Liver (tissue), 9 donors: ENCODE measurements around the gene NBPF1. TPM values are rescaled to one million over a fixed set of nuclear protein-coding genes. Genes with fewer than 3 reads are reported as not detected.
"Not testable (repeated sequence)": the region's sequence is repeated elsewhere in the genome, so short reads cannot be mapped to it uniquely, and the experiment has no call there.

Experiments used
- DNase-seq: peaks from one replicate; pipeline ENCODE4 v3.0.0-alpha.2; 2017; ENCODE audit warnings: low spot score
- H3K27ac ChIP-seq, 2 donors: one replicate each; pipeline ENCODE4 v1.7.0; 2013; ENCODE audit warnings: inconsistent platforms in 2 of 2, low read length in 2 of 2, control low read depth in 1 of 2, low read depth in 1 of 2, mild to moderate bottlenecking in 1 of 2
- H3K27me3 ChIP-seq, 4 donors: one replicate each; pipeline versions ENCODE4 v1.6.1 to v1.7.0; 2013; ENCODE audit warnings: low read length in 3 of 4, inconsistent platforms in 1 of 4, mild to moderate bottlenecking in 1 of 4, moderate library complexity in 1 of 4; ENCODE audit not compliant: control insufficient read depth in 4 of 4, insufficient read depth in 4 of 4
- H3K36me3 ChIP-seq, 4 donors: one replicate each; pipeline versions ENCODE4 v1.6.1 to v1.7.0; 2013; ENCODE audit warnings: low read length in 3 of 4, mild to moderate bottlenecking in 3 of 4, low read depth in 1 of 4, moderate library complexity in 1 of 4; ENCODE audit not compliant: control insufficient read depth in 4 of 4, insufficient read depth in 3 of 4
- H3K4me1 ChIP-seq, 4 donors: one replicate each; pipeline versions ENCODE4 v1.6.1 to v1.7.0; 2013; ENCODE audit warnings: low read length in 3 of 4, mild to moderate bottlenecking in 3 of 4, moderate library complexity in 1 of 4; ENCODE audit not compliant: control insufficient read depth in 4 of 4, insufficient read depth in 4 of 4
- H3K4me3 ChIP-seq, 3 donors: one replicate each; pipeline versions ENCODE4 v1.6.1 to v1.7.0; 2013; ENCODE audit warnings: low read length in 3 of 3, control low read depth in 1 of 3, low read depth in 1 of 3, mild to moderate bottlenecking in 1 of 3
- H3K9ac ChIP-seq, 2 donors: one replicate each; pipeline ENCODE4 v1.7.0; 2013; ENCODE audit warnings: low read length in 2 of 2, mild to moderate bottlenecking in 2 of 2, moderate library complexity in 2 of 2, control low read depth in 1 of 2, low read depth in 1 of 2
- H3K9me3 ChIP-seq, 4 donors: one replicate each; pipeline versions ENCODE4 v1.6.1 to v1.7.0; 2013; ENCODE audit warnings: low read length in 3 of 4; ENCODE audit not compliant: control insufficient read depth in 4 of 4
- ATF3 ChIP-seq: IDR thresholded peaks from 2 replicates; pipeline ENCODE4 v1.6.1; 2016; ENCODE audit warnings: antibody characterized with exemption
- GABPA ChIP-seq, 2 donors: IDR thresholded peaks in 1 of 2; conservative IDR thresholded peaks in 1 of 2; 2 replicates each; pipeline ENCODE4 v1.6.1; 2016; ENCODE audit warnings: antibody characterized with exemption in 2 of 2, mild to moderate bottlenecking in 1 of 2, moderate library complexity in 1 of 2
- HNF4A ChIP-seq, 2 donors: conservative IDR thresholded peaks; 2 replicates each; pipeline ENCODE4 v1.6.1; 2016; ENCODE audit warnings: antibody characterized with exemption in 2 of 2, mild to moderate bottlenecking in 2 of 2
- HNF4G ChIP-seq: IDR thresholded peaks from 2 replicates; pipeline ENCODE4 v1.6.1; 2016; ENCODE audit warnings: antibody characterized with exemption
- JUND ChIP-seq, 2 donors: IDR thresholded peaks; 2 replicates each; pipeline ENCODE4 v1.6.1; 2016; ENCODE audit warnings: antibody characterized with exemption in 2 of 2
- MAX ChIP-seq: IDR thresholded peaks from 2 replicates; pipeline ENCODE4 v1.6.1; 2016; ENCODE audit warnings: antibody characterized with exemption
- NR2F2 ChIP-seq: IDR thresholded peaks from 2 replicates; pipeline ENCODE4 v1.6.1; 2016; ENCODE audit warnings: antibody characterized with exemption
- RAD21 ChIP-seq, 2 donors: IDR thresholded peaks; 2 replicates each; pipeline ENCODE4 v1.6.1; 2016; ENCODE audit warnings: antibody characterized with exemption in 2 of 2, mild to moderate bottlenecking in 2 of 2
- REST ChIP-seq: IDR thresholded peaks from 2 replicates; pipeline ENCODE4 v1.6.1; 2016; ENCODE audit warnings: antibody characterized with exemption, mild to moderate bottlenecking
- RXRA ChIP-seq, 2 donors: IDR thresholded peaks; 2 replicates each; pipeline ENCODE4 v1.6.1; 2017 to 2018; ENCODE audit warnings: antibody characterized with exemption in 2 of 2, mild to moderate bottlenecking in 1 of 2
- SP1 ChIP-seq: IDR thresholded peaks from 2 replicates; pipeline ENCODE4 v1.6.1; 2018; ENCODE audit warnings: antibody characterized with exemption, mild to moderate bottlenecking
- TAF1 ChIP-seq: conservative IDR thresholded peaks from 2 replicates; pipeline ENCODE4 v1.6.1; 2016; ENCODE audit warnings: antibody characterized with exemption, mild to moderate bottlenecking
- YY1 ChIP-seq: IDR thresholded peaks from 2 replicates; pipeline ENCODE4 v1.6.1; 2016; ENCODE audit warnings: antibody characterized with exemption, mild to moderate bottlenecking
- WGBS: extraction: QIAGEN DNeasy Blood & Tissue Kit; methylation state at CpG from one replicate; pipeline ENCODE4 v1.1.7; 2013; 5-methylcytosine and 5-hydroxymethylcytosine counted together
- polyA plus RNA-seq, 2 donors: library from polyadenylated mRNA; stranded (reverse) in 1 of 2; unstranded in 1 of 2; fragments of 200-250 nt in 1 of 2; fragments of >200 nt in 1 of 2; fragmentation: Nextera tagmentation in 1 of 2; extraction: Ambion mirVana in 1 of 2; gene quantifications; one replicate each; pipeline versions ENCODE4 v1.2.1 to v1.2.3, GENCODE V29; 2013 to 2015
- total RNA-seq, 2 donors: library from RNA; depleted of rRNA; stranded (reverse); fragments of >200 nt; gene quantifications; one replicate each; pipeline ENCODE4 v1.2.3, GENCODE V29; 2014
- TF ChIP-seq, protein P1 (sequence below): IDR thresholded peaks from 2 replicates; pipeline ENCODE4 v1.6.1; 2016; ENCODE audit warnings: antibody characterized with exemption
- donor health status: healthy.
- donor health status: healthy.
- donor health status: healthy.
- donor health status: healthy.
- donor health status: healthy.

NBPF1 gene
- total and polyA plus RNA-seq, 4 donors: 8.0 to 16.4 (median 10.8) TPM

- 91% methylated on average over 8 of the region's 17 CpGs for WGBS
Observed at GRCh38 chr1:16646716-16647115, 33.4 kb upstream of the NBPF1 start.

GRCh38 chr1:16646061-16646664, 32.8 kb upstream of the NBPF1 start:
- WGBS: 73% methylated on average over 15 of the region's 15 CpGs
- H3K4me1 ChIP-seq: peaks cover 10 to 36% (median 26%) of the 10 kb centered on the region in 4 donors

More at GRCh38 chr1:16646716-16647115, 33.4 kb upstream of the NBPF1 start:
- H3K27me3 ChIP-seq, H3K9ac ChIP-seq, H3K36me3 ChIP-seq, H3K9me3 ChIP-seq, DNase-seq: not testable (repeated sequence)
- H3K27ac ChIP-seq: peak overlapping the region in 1 of 2 donors; percentile 95
- peak overlapping the region in 1 of 3 donors; percentile 23 for H3K4me3 ChIP-seq
- H3K4me1 ChIP-seq: peaks cover 10 to 38% (median 27%) of the 10 kb centered on the region in 4 donors

DNA sequence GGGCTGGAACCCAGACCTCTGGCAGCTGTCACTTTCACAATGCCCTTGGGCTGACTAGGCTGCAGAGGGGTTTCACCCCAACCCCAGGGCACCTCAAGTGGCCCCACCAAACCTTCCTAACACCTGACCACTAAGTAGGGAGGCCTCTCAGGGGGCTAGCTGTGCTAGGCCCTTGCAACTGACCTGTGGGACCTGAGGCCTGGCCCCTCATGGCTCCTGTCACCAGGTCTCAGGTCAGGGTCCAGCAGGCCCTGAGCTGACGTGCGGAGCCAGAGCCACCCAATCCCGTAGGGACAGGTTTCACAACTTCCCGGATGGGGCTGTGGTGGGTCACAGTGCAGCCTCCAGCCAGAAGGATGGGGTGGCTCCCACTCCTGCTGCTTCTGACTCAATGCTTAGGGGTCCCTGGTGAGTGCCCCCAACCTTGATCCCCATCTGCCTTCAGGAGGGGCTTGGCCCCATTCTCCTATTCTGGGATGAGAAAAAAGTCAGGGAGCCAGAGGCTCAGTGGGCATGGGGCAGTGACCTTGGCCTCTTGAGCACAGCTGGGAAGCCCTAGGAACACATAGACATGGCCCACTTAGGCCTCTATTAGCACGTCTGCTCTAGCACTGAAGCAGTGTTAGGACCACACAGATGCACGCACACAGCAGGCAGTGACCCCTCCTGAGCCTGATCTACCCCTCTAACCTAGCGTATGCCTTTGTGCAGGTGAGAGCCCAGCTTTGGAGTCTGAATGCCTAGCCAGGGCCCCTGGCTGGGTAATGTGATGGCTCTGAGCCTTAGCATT, 32.1 kb upstream of the NBPF1 start:
- H3K36me3 ChIP-seq, H3K9me3 ChIP-seq, H3K27me3 ChIP-seq: not testable (repeated sequence)
- peak overlapping the region; percentile 90 to 95 for H3K27ac ChIP-seq
- H3K4me3 ChIP-seq: peak overlapping the region; percentile 73 to 97 (median 96)
- TF ChIP-seq REST (peak; percentile 93), JUND (IDR thresholded peaks at IDR 0.05) (peak; percentile 35), SP1 (peak; percentile 81), NR2F2 (peak; percentile 68), ATF3 (peak; percentile 28), RAD21 (IDR thresholded peaks at IDR 0.05) (peak in 1 of 2 donors; percentile 31), TAF1 (peak; percentile 68), HNF4A (conservative IDR thresholded peaks at IDR 0.05) (peak; percentile 88 to 91), MAX (peak; percentile 90), GABPA (IDR thresholded peaks at IDR 0.05 in 1 of 2, conservative IDR thresholded peaks at IDR 0.05 in 1 of 2) (peak in 1 of 2 donors; percentile 85), RXRA (IDR thresholded peaks at IDR 0.05) (peak; percentile 81 to 85), HNF4G (peak; percentile 86), YY1 (peak; percentile 79)
- TF ChIP-seq, protein P1, sequence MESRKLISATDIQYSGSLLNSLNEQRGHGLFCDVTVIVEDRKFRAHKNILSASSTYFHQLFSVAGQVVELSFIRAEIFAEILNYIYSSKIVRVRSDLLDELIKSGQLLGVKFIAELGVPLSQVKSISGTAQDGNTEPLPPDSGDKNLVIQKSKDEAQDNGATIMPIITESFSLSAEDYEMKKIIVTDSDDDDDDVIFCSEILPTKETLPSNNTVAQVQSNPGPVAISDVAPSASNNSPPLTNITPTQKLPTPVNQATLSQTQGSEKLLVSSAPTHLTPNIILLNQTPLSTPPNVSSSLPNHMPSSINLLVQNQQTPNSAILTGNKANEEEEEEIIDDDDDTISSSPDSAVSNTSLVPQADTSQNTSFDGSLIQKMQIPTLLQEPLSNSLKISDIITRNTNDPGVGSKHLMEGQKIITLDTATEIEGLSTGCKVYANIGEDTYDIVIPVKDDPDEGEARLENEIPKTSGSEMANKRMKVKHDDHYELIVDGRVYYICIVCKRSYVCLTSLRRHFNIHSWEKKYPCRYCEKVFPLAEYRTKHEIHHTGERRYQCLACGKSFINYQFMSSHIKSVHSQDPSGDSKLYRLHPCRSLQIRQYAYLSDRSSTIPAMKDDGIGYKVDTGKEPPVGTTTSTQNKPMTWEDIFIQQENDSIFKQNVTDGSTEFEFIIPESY: peak; percentile 72
- DNase-seq: peak; percentile 91
- peak overlapping the region; percentile 79 to 99 for H3K9ac ChIP-seq
- H3K4me1 ChIP-seq: peaks cover 10 to 37% (median 28%) of the 10 kb centered on the region in 4 donors
- WGBS: 48% methylated on average over 7 of the region's 7 CpGs

More at GRCh38 chr1:16646061-16646664, 32.8 kb upstream of the NBPF1 start:
- H3K9me3 ChIP-seq, H3K36me3 ChIP-seq, H3K27me3 ChIP-seq: not testable (repeated sequence)
- peak; percentile 58 for DNase-seq
- peak overlapping the region; percentile 33 to 75 for H3K9ac ChIP-seq
- H3K27ac ChIP-seq: peak overlapping the region; percentile 90 to 95
- H3K4me3 ChIP-seq: peak overlapping the region; percentile 23 to 96 (median 50)
